ENCODE measurements around the gene IFI44L. TPM values are rescaled to one million over a fixed set of nuclear protein-coding genes. Genes with fewer than 3 reads are reported as not detected.

The IFI44L gene
- total RNA-seq, 4 donors from 2014 or later = 1.8 to 5.5 (median 3.3) TPM; not detected in 1

DNA sequence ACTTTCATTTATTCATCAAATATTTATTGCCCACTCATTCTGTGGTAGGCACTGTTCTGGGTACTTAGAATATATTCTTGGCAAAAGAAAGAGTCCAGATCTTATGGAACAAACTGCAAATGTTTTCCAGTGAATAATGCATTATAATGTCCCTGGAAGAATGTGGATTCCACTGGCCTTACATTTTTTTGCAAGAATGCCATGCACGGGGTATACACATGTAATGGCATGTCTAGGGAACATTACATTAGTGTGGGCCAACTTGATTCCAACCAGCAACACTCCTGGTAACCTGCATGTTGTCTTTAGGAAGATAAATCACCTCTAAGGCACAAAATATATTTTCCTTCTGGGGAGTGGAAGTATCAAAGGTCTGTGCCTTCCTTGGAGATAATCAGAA, 33.0 kb upstream of the IFI44L start:
- TF ChIP-seq EP300 (IDR thresholded peaks at IDR 0.05; ENCODE audit: low read depth) (no peak), POLR2A (IDR thresholded peaks at IDR 0.05) (no peak), POLR2AphosphoS5 (IDR thresholded peaks at IDR 0.05) (no peak)
- TF ChIP-seq, protein P1, sequence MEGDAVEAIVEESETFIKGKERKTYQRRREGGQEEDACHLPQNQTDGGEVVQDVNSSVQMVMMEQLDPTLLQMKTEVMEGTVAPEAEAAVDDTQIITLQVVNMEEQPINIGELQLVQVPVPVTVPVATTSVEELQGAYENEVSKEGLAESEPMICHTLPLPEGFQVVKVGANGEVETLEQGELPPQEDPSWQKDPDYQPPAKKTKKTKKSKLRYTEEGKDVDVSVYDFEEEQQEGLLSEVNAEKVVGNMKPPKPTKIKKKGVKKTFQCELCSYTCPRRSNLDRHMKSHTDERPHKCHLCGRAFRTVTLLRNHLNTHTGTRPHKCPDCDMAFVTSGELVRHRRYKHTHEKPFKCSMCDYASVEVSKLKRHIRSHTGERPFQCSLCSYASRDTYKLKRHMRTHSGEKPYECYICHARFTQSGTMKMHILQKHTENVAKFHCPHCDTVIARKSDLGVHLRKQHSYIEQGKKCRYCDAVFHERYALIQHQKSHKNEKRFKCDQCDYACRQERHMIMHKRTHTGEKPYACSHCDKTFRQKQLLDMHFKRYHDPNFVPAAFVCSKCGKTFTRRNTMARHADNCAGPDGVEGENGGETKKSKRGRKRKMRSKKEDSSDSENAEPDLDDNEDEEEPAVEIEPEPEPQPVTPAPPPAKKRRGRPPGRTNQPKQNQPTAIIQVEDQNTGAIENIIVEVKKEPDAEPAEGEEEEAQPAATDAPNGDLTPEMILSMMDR (IDR thresholded peaks at IDR 0.05) = no peak
- 57 to 82% methylated on average over 1 of the region's 1 CpG for WGBS, 2 donors (ENCODE audit: low coverage in 1 of 2)
- Histone ChIP-seq H3K27me3 (no peaks in the 10 kb centered on the region), H3K36me3 (no peaks in the 10 kb centered on the region), H3K9me3 (no peaks in the 10 kb centered on the region), H3K4me1 (no peaks in the 10 kb centered on the region), H3K27ac (no peak overlapping the region), H3K4me3 (no peak overlapping the region)
- intact Hi-C loops (cut with DNase I; ENCODE audit: low total_unique reads) = no loop called here
- in situ Hi-C loops (cut with MboI; ENCODE audit: low pct_ligation_motif_present in 1 of 4, low pct_unique_long_range_greater_than_20kb in 1 of 4, low sequenced_read_pairs in 3 of 4) = no loop called here
- DNase-seq = no peak

DNA sequence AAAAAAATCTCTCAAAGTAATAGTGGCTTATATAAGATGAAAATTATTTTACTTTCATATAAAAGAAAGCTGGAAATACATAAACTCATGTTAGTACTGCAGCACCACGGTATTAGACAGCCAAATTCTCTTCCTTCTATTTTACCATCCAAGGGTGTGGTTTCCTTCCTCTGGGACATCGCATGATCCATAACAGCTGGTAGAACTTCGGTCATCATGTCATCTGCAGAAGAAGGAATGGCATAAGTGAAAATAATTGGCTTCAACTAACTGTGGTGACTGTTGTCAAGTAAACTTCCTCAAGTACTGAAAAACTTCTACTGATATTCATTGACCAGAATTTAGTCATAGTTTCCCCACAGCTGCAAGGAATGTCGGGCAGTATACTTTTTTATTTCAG, 28.3 kb upstream of the IFI44L start:
- H3K9me3 ChIP-seq = no peaks in the 10 kb centered on the region
- no peak overlapping the region for H3K27ac ChIP-seq
- DNase-seq = no peak
- H3K4me1 ChIP-seq = no peaks in the 10 kb centered on the region
- in situ Hi-C loops (cut with MboI; ENCODE audit: low pct_ligation_motif_present in 1 of 4, low pct_unique_long_range_greater_than_20kb in 1 of 4, low sequenced_read_pairs in 3 of 4) (no loop called here), intact Hi-C loops (cut with DNase I; ENCODE audit: low total_unique reads) (no loop called here)
- TF ChIP-seq EP300 (IDR thresholded peaks at IDR 0.05; ENCODE audit: low read depth) = no peak
- TF ChIP-seq, protein P1 (IDR thresholded peaks at IDR 0.05) = no peak
- no peak for TF ChIP-seq POLR2A (IDR thresholded peaks at IDR 0.05)
- TF ChIP-seq POLR2AphosphoS5 (IDR thresholded peaks at IDR 0.05) = no peak
- H3K4me3 ChIP-seq = no peak overlapping the region
- no peaks in the 10 kb centered on the region for H3K27me3 ChIP-seq
- WGBS, 2 donors (ENCODE audit: low coverage in 1 of 2) = 45 to 56% methylated on average over 2 to 4 of the region's 4 CpGs
- H3K36me3 ChIP-seq = no peaks in the 10 kb centered on the region

DNA sequence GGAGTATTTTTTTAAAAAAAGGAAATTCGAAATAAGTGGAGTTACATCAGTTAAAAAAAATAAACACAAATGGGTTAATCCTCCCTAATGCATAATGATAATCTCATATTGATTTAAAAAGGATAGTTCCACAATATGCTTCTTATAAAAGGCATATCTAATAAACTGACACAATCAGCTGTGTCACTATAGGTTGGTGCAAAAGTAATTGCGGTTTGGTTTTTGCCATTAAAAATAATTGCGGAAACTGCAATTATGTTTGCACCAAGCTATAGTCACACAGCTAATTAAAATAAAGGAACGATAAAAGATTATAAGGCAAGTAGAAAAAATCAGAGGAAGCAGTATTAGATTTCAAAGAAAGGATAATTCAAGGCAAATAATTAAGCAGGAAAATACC, 21.0 kb upstream of the IFI44L start:
- H3K27ac ChIP-seq = no peak overlapping the region
- no peak for DNase-seq
- WGBS, 2 donors (ENCODE audit: low coverage in 1 of 2) = 55 to 82% methylated on average over 4 of the region's 4 CpGs
- intact Hi-C loops (cut with DNase I; ENCODE audit: low total_unique reads) = no loop called here
- TF ChIP-seq POLR2A (IDR thresholded peaks at IDR 0.05) (no peak), POLR2AphosphoS5 (IDR thresholded peaks at IDR 0.05) (no peak), EP300 (IDR thresholded peaks at IDR 0.05; ENCODE audit: low read depth) (no peak)
- TF ChIP-seq, protein P1 (IDR thresholded peaks at IDR 0.05) = no peak
- H3K36me3 ChIP-seq = no peaks in the 10 kb centered on the region
- H3K9me3 ChIP-seq = no peaks in the 10 kb centered on the region
- no peaks in the 10 kb centered on the region for H3K27me3 ChIP-seq
- in situ Hi-C loops (cut with MboI; ENCODE audit: low pct_ligation_motif_present in 1 of 4, low pct_unique_long_range_greater_than_20kb in 1 of 4, low sequenced_read_pairs in 3 of 4) = no loop called here
- H3K4me3 ChIP-seq = no peak overlapping the region
- H3K4me1 ChIP-seq = no peaks in the 10 kb centered on the region

DNA sequence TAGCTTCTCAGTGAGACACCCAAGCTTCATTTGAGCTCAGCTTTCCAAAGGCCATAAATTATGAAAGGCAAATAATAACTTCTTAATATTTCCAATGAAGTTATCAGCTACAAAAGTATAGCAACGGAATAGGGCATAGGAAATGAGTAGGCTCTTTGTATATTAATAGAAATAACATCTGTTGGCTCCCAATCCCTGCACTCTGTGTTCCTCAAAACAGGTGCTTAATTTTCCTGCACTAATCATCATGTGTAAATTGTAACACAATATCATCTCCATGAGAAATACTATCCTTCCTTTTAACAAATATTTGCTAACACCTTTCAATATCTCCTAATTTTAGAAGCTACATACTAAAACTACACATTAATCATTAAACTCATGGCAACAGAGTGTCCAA, 19.2 kb upstream of the IFI44L start:
- in situ Hi-C loops (cut with MboI; ENCODE audit: low pct_ligation_motif_present in 1 of 4, low pct_unique_long_range_greater_than_20kb in 1 of 4, low sequenced_read_pairs in 3 of 4) (loop anchor here in 2 of 4 donors (10.0 kb wide), 2 partner anchors 84 to 466 kb away; no protein-coding TSS in a partner anchor), intact Hi-C loops (cut with DNase I; ENCODE audit: low total_unique reads) (no loop called here)
- Histone ChIP-seq H3K27me3 (no peaks in the 10 kb centered on the region), H3K9me3 (no peaks in the 10 kb centered on the region), H3K27ac (no peak overlapping the region), H3K4me1 (no peaks in the 10 kb centered on the region), H3K36me3 (no peaks in the 10 kb centered on the region), H3K4me3 (no peak overlapping the region)
- 52 to 56% methylated on average over 1 of the region's 1 CpG for WGBS, 2 donors (ENCODE audit: low coverage in 1 of 2)
- no peak for DNase-seq
- no peak for TF ChIP-seq EP300 (IDR thresholded peaks at IDR 0.05; ENCODE audit: low read depth)
- no peak for TF ChIP-seq POLR2A (IDR thresholded peaks at IDR 0.05)
- no peak for TF ChIP-seq POLR2AphosphoS5 (IDR thresholded peaks at IDR 0.05)
- TF ChIP-seq, protein P1 (IDR thresholded peaks at IDR 0.05) = no peak
